Kidney capillary endothelial cell (primary cell): Measurements from ENCODE around the gene ADNP2.

Experiments
- DNase-seq: peaks from one replicate; pipeline ENCODE4 v3.0.0-alpha.2; 2018; ENCODE audit warnings: low spot score

Gene ADNP2

DNA sequence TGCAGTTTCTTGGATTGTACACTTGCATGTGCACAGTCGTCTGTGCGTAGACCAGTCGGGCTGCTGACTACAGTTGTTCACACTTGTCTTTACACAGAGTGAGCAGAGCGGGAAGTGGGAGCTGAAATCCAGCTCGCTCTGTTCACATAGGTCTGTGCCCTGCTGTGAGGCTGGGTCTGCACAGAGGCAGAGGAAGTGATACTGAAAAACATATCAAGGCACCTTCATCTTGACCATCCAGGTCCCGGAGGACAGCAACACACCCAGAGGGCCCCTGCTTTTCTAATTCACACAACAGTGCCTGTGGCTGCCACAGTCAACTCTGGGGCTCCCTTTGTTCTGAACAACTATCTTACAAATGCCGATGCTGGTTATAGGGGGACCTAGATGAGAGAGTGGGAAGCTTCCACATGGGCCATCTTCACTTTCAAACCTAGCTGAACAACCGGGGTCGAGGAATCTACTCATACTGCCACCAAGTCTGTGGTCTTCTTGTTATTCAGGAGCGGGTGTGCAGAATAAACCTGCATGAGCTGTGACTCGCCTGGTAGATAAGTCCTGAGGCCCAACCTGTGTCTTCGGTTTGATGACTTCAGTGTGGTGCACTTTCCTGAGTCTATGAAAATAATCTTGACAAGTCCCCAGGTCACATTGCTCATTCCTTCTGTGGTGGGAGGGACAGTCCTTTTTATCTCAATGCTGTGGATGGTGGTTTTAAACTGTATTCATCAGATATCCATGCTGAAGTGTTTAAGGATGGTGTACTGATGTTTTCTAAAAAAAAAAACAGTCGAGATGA, 3.5 kb upstream of the ADNP2 start:
- no peak for DNase-seq

DNA sequence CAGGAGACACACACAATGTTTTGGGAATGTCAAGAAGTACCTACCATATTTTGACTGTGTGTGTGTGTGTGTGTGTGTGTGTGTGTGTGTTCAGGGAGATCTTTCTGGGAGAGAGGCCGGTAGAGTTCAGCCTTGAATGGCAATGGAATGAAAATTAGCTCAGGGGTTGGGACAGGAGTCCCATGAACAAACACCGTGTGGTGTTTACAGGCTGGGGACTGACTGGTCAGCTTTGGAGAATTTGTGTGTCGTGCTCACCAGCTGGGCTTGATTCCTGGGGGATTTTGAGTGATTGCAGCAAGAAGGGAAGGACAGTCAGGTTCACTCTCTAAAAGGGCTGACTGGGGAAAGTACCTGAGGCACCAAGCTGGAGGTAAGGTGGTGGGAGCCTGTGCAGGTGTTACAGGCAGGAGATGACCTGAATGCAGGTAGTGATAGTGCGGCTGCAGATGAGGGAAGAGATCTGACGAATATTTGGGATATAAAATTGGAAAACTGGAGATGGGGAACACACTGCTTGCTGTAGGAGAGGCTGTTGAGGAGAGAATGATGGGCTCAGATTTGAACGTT, 2.5 kb upstream of the ADNP2 start:
- no peak for DNase-seq

GRCh38 chr18:80107426-80107825, 1.6 kb upstream of the ADNP2 start:
- no peak for DNase-seq

- no peak for DNase-seq
Observed at GRCh38 chr18:80108121-80108536, 933 bp upstream of the ADNP2 start.

DNA sequence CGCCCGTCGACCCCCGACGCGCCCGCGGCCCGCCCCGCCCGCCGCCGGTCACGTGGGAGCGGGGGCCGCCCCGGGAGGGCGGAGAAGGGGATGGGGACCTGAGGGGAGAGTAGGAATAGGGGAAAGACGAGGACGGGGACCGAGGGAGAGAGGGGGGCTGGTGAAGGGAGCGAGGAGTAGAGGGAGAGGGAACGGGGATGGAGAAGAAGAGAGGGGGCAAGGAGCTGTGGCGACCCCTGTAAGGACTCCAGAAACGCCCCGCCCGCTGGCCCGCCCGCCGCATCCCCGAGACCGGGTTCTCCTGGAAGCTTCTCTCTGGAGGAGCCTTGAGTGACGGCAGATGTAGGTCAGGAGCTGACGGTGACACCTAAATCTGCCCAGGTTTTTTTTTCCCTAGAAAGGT, 615 bp downstream of the ADNP2 start:
- DNase-seq = peak; percentile 32

- DNase-seq = no peak
Observed at GRCh38 chr18:80112624-80113248, 3.7 kb downstream of the ADNP2 start.

DNA sequence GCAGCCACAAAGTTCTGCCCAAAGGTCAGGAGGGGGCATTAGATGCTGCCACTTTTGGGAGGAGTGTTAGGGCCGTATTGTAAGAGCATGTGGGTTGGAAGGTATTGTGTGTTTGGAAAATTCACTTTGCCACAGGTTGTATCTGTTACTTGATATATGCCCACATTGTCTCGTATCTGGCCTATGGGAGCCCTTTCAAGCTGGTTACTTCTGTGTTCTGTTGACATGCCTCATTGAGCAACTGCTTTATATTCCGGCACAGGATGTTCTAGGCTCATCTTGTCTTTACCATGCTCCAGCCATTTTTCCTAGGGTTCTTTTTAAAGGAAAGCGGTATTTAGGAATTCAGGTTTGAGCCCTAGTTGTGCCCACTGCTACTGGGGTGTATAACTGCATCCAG, 6.0 kb downstream of the ADNP2 start:
- DNase-seq = no peak

- no peak for DNase-seq
Observed at GRCh38 chr18:80119111-80119510, 10.0 kb downstream of the ADNP2 start.

DNA sequence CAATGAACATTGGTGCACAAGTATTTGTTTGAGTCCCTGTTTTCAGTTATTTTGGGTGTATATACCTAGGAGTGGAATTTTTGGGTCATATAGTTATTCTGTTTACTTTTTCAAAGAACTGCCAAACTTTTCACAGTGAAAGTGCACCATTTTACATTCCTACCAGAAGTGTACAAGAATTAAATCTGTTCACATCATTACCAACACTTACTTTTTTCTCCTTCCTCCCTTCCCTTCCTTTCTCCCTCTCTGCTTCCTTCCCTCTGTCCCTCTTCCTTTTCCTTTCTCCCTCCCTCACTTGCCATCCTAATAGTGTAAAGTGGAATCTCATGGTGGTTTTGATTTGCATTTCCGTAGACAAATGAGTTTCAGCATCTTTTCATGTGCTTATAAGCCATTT, 11.9 kb downstream of the ADNP2 start:
- DNase-seq = no peak

- DNase-seq = no peak
Observed at GRCh38 chr18:80124131-80124530, 15.1 kb downstream of the ADNP2 start.

DNA sequence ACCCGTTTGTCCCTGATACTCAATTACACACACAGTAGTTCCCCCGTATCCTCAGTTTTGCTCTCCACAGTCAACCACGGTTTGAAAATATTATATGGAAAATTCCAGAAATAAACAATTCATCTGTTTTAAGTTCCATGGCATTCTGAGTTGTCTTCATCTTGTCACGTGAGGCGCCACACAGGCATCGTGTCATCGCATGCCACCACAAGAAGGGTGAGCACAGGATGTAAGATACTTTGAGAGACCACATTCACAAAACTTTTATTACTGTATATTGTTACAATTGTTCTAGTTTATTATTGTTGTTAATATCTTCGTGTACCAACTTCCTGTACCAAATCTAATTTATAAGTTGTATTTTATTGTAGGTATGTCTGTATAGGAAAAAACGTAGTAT, 17.7 kb downstream of the ADNP2 start:
- DNase-seq = no peak

- no peak for DNase-seq
Observed at GRCh38 chr18:80127635-80128034, 18.6 kb downstream of the ADNP2 start.

GRCh38 chr18:80129672-80130367, 20.8 kb downstream of the ADNP2 start:
- DNase-seq = no peak

- DNase-seq = no peak
Observed at GRCh38 chr18:80130555-80130954, 21.5 kb downstream of the ADNP2 start.

DNA sequence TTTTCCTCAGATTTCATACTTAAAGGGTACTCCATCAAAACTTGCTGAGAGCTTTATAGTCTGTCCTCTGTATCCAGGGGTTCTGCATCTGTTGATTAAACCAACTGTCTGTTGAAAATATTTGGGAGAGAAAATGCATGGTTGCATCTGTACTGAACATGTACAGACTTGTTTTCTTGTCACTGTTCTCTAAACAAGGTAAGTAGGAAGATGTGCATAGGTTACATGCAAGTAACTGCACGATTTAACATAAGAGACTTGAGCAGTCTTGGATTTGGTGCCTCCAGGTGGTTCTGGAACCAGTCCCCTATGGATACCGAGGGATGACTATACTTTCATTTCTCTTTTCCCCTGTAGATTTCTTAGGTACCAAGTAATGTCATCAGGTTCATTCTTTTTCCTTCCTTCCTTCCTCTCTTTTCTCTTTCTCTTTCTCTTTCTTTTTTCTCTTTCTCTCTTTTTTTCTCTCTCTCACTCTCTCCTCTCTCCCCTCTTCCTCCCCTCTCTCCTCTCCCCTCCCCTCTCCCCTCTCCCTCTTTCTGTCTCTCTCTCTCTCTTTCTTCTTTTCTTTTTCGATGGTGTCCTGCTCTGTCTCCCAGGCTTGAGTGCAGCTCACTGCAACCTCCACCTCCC, 23.2 kb downstream of the ADNP2 start:
- DNase-seq = no peak

GRCh38 chr18:80133124-80133523, 24.1 kb downstream of the ADNP2 start:
- no peak for DNase-seq

- DNase-seq = no peak
Observed at GRCh38 chr18:80135136-80135535, 26.1 kb downstream of the ADNP2 start.

DNA sequence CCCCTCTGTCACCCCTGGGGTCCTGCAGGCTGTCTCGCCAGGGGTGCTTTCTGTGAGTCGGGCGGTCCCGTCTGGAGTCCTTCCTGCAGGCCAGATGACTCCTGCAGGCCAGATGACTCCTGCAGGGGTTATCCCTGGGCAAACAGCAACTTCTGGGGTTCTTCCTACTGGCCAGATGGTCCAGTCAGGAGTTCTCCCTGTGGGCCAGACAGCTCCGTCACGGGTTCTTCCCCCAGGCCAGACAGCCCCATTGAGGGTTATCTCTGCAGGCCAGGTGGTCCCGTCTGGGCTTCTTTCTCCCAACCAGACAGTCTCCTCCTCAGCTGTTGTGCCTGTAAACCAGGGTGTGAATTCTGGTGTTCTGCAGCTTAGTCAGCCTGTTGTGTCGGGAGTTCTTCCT, 27.6 kb downstream of the ADNP2 start:
- DNase-seq = no peak

DNA sequence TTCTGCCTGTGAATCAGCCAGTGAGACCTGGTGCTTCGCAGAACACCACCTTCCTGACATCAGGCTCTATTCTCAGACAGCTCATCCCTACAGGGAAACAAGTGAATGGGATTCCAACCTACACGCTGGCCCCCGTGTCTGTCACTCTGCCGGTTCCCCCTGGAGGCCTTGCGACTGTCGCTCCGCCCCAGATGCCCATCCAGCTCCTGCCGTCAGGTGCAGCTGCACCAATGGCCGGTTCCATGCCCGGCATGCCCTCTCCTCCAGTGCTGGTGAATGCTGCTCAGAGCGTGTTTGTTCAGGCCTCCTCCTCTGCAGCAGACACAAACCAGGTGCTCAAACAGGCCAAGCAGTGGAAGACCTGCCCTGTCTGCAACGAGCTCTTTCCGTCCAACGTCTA, 28.1 kb downstream of the ADNP2 start:
- no peak for DNase-seq

- no peak for DNase-seq
Observed at GRCh38 chr18:80137976-80138375, 28.9 kb downstream of the ADNP2 start.

- DNase-seq = no peak
Observed at GRCh38 chr18:80140455-80140985, 31.5 kb downstream of the ADNP2 start.

DNA sequence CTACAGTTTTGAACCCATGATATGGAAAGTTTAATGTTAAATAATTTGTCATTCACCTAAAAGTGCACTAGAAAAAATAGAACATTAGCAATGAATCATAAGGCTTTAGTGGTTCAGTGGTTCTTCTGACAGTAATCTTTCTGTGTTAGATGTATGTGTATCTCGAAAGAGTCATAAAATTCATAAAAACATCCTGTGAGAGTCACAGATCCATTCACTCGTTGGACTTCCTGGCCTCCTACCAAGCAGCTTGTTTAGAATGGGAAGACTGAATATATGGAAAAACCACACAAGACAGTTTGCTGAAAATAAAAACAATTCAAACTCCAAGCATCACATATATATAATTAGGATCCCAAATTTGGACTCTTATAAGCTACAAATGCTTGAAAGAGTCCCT, 34.8 kb downstream of the ADNP2 start:
- DNase-seq = peak; percentile 26
